HG03066 (cell line): Measurements from ENCODE around the gene TICAM2.

Source experiments
- ATAC-seq: cut with Tn5 transposase; IDR thresholded peaks from one replicate; pipeline ENCODE4 v1.9.1; 2021; ENCODE audit warnings: low read depth; ENCODE audit not compliant: unreplicated experiment

TICAM2 gene

GRCh38 chr5:115575167-115576070 lies 26.9 kb downstream of the TICAM2 start:
- no peak for ATAC-seq

- no peak for ATAC-seq
Measured at GRCh38 chr5:115573133-115573532, 29.1 kb downstream of the TICAM2 start.

GRCh38 chr5:115571441-115571878 lies 30.8 kb downstream of the TICAM2 start:
- ATAC-seq = no peak

- no peak for ATAC-seq
Measured at GRCh38 chr5:115568668-115569067, 33.6 kb downstream of the TICAM2 start.

GRCh38 chr5:115565233-115565632 lies 37.0 kb downstream of the TICAM2 start:
- no peak for ATAC-seq

- ATAC-seq = no peak
Measured at GRCh38 chr5:115561176-115561575, 41.1 kb downstream of the TICAM2 start.

- no peak for ATAC-seq
Measured at GRCh38 chr5:115559524-115559923, 42.8 kb downstream of the TICAM2 start.

GRCh38 chr5:115558388-115558956 lies 43.8 kb downstream of the TICAM2 start:
- no peak for ATAC-seq

GRCh38 chr5:115557667-115558387 lies 44.5 kb downstream of the TICAM2 start:
- ATAC-seq = no peak

- ATAC-seq = no peak
Measured at GRCh38 chr5:115556276-115556675, 46.0 kb downstream of the TICAM2 start.

GRCh38 chr5:115555084-115555633 lies 47.1 kb downstream of the TICAM2 start:
- ATAC-seq = no peak

GRCh38 chr5:115553082-115553481 lies 49.2 kb downstream of the TICAM2 start:
- ATAC-seq = no peak

- ATAC-seq = no peak
Measured at GRCh38 chr5:115551415-115551814, 50.9 kb downstream of the TICAM2 start.

GRCh38 chr5:115549154-115549553 lies 53.1 kb downstream of the TICAM2 start:
- ATAC-seq = no peak

- no peak for ATAC-seq
Measured at GRCh38 chr5:115548683-115549082, 53.6 kb downstream of the TICAM2 start.

- ATAC-seq = no peak
Measured at GRCh38 chr5:115545351-115545882, 56.9 kb downstream of the TICAM2 start.

- peak; percentile 94 for ATAC-seq
Measured at GRCh38 chr5:115544436-115545350, 57.6 kb downstream of the TICAM2 start, which contains the start of gene FEM1C. Gene FEM1C, minus strand, starts transcription at chr5:115544775. Its CDS starts 1,282 bp downstream, at chr5:115543493.

- ATAC-seq = peak; percentile 17
Measured at GRCh38 chr5:115544043-115544435, 58.2 kb downstream of the TICAM2 start.

- peak; percentile 38 for ATAC-seq
Measured at GRCh38 chr5:115543365-115544042, 58.8 kb downstream of the TICAM2 start.
